Measurements from ENCODE around the gene RPS24.

- no peak for TF ChIP-seq CTCF (IDR thresholded peaks at IDR 0.05 in 4 of 5, conservative IDR thresholded peaks at IDR 0.05 in 1 of 5)
- no peak for TF ChIP-seq POLR2A (IDR thresholded peaks at IDR 0.05)
These were observed 24.9 kb downstream of the RPS24 start for GRCh38 chr10:78058562-78058961.

All from gastrocnemius medialis (tissue), 4 donors.